ENCODE results near the gene PPRC1.

PPRC1 gene

GRCh38 chr10:102198027-102198426 lies 65.2 kb downstream of the PPRC1 start:
- Histone ChIP-seq H3K4me1 (ENCODE audit: control insufficient read depth in 1 of 2, insufficient read depth in 2 of 2, low read length in 2 of 2) (no peaks in the 10 kb centered on the region), H3K27ac (ENCODE audit: low read length) (no peak overlapping the region), H3K9me3 (ENCODE audit: control insufficient read depth in 1 of 2, low read length in 2 of 2) (no peaks in the 10 kb centered on the region), H3K36me3 (ENCODE audit: control insufficient read depth in 1 of 2, insufficient read depth in 2 of 2, low read length in 2 of 2) (no peaks in the 10 kb centered on the region), H3K4me3 (ENCODE audit: low read depth in 1 of 2, low read length in 2 of 2) (no peak overlapping the region), H3K27me3 (ENCODE audit: low read depth, low read length) (no peaks in the 10 kb centered on the region)
